Psoas muscle (tissue), 8 donors: ENCODE data around the gene APLP2. TPM values are rescaled to one million over a fixed set of nuclear protein-coding genes. Genes with fewer than 3 reads are reported as not detected.

Source experiments
- ATAC-seq, 4 donors: fragments of 200-7000 bp; cut with Tn5 transposase; one replicate each; pipeline ENCODE4 v1.9.1; 2020; ENCODE audit warnings: moderate library complexity in 3 of 4, mild to moderate bottlenecking in 2 of 4
- DNase-seq, 2 donors: peaks; one replicate each; pipeline ENCODE4 v3.0.0-alpha.2; 2020
- H3K27ac ChIP-seq: fragments of 200-600 bp; one replicate; pipeline ENCODE4 v1.8.0; 2022
- H3K27me3 ChIP-seq, 3 donors: fragments of 200-600 bp in 1 of 3; one replicate each; pipeline versions ENCODE4 v1.6.1 to v1.8.0; 2013 to 2022; ENCODE audit warnings: low read length in 2 of 3, mild to moderate bottlenecking in 2 of 3, moderate library complexity in 1 of 3; ENCODE audit not compliant: insufficient read depth in 3 of 3
- H3K36me3 ChIP-seq, 2 donors: fragments of 200-600 bp in 1 of 2; one replicate each; pipeline versions ENCODE4 v1.6.1 to v1.8.0; 2013 to 2022; ENCODE audit warnings: low read depth in 1 of 2, mild to moderate bottlenecking in 1 of 2, moderate library complexity in 1 of 2; ENCODE audit not compliant: insufficient read depth in 1 of 2
- H3K4me1 ChIP-seq: fragments of 200-600 bp; one replicate; pipeline ENCODE4 v1.8.0; 2022
- H3K4me3 ChIP-seq: fragments of 200-600 bp; one replicate; pipeline ENCODE4 v1.8.0; 2022; ENCODE audit warnings: mild to moderate bottlenecking
- H3K9me3 ChIP-seq: fragments of 200-600 bp; one replicate; pipeline ENCODE4 v1.8.0; 2022
- CTCF ChIP-seq: fragments of 200-600 bp; IDR thresholded peaks from one replicate; pipeline ENCODE4 v1.8.0; 2022; ENCODE audit warnings: antibody characterized with exemption
- WGBS, 3 donors: extraction: QIAGEN DNeasy Blood & Tissue Kit; methylation state at CpG; one replicate each; pipeline versions ENCODE4 v1.1.6 to v1.1.7; 2013; 5-methylcytosine and 5-hydroxymethylcytosine counted together
- intact Hi-C, 2 donors: fragments of 100-400 bp; cut with DNase I; formaldehyde crosslinking; loops; one replicate each; pipeline versions ENCODE4 v1.11.0 to v1.14.2; 2022
- polyA plus RNA-seq, 3 donors: library from polyadenylated mRNA; stranded (reverse); fragments of 200-250 nt; gene quantifications; one replicate each; pipeline ENCODE4 v1.2.3, GENCODE V29; 2013
- total RNA-seq, 4 donors: library from RNA; stranded (reverse); fragmentation: NEBNext Ultra II Directional in 2 of 4; extraction: Animal tissue kit (Norgen Biotek cat#: 25700) in 2 of 4; gene quantifications; one replicate each; pipeline versions ENCODE4 v1.2.1 to v1.2.4, GENCODE V29; 2021 to 2023
- donor health status: healthy with polysubstance abuse.
- donor health status: DM: no; HTN: no; CAD: no; lungs with moderate emphysema.
- donor health status: Bipolar disorder and iron deficiency.
- donor health status: healthy.
- donor health status: DM: yes; HTN: yes; CAD: no.
- donor health status: DM: no; HTN: no; CAD: no.
- donor health status: DM: no; HTN: no; CAD: no.
- donor health status: DM: yes; HTN: yes; CAD: no.

APLP2 gene
- total and polyA plus RNA-seq, 7 donors, result 37.8 to 96.7 (median 67.6) TPM

DNA sequence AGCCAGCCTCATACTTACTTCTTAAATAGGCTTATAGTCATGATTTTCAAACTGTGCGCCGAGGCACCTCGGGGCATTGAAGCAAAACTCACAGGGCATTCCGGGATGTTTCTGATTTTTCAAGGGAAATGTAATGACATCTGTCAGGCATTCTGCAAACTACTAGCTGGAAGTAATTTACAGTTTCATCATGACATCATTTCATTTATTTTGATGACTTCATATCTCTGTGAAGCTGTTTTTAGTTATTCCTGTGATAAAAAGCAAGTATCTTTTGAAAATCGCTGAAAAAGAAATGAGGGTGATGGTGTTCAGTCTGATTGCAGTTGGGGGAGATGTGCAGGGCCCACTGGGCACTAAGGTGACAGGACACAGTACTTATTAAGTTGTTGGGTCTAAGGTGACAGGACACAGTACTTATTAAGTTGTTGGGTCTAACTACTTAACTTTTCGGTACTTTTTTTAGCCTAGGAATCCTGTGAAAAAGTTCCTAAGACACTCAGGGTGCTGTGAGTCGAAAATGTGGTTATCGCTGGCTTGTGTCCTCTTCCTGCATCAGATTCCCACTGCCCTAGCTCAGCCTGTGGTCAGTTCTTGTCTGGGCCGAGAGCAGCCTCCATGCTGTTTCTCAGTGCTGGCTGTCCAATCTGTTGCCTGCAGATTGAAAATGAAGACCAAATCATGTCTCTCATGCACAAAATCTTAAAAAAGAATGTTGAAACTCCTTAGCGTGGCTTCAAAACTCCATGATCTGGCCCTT lies 42.6 kb downstream of the APLP2 start:
- H3K9me3 ChIP-seq, result no peaks in the 10 kb centered on the region
- peaks cover 10% of the 10 kb centered on the region for H3K4me1 ChIP-seq
- intact Hi-C loops, result no loop called here
- ATAC-seq (no peak), DNase-seq (no peak)
- no peak overlapping the region for H3K27ac ChIP-seq
- WGBS, 3 donors, result 93 to 95% (median 94%) methylated on average over 10 of the region's 10 CpGs
- peaks cover 5 to 40% of the 10 kb centered on the region in 2 donors for H3K36me3 ChIP-seq
- H3K27me3 ChIP-seq, result no peaks in the 10 kb centered on the region
- no peak for TF ChIP-seq CTCF
- H3K4me3 ChIP-seq, result no peak overlapping the region

GRCh38 chr11:130114281-130114680 lies 44.6 kb downstream of the APLP2 start:
- 92 to 94% (median 94%) methylated on average over 5 of the region's 5 CpGs for WGBS, 3 donors
- intact Hi-C loops, result no loop called here
- Histone ChIP-seq H3K27ac (no peak overlapping the region), H3K4me3 (no peak overlapping the region), H3K9me3 (no peaks in the 10 kb centered on the region), H3K36me3 (peaks cover 5 to 40% of the 10 kb centered on the region in 2 donors), H3K27me3 (no peaks in the 10 kb centered on the region), H3K4me1 (peaks cover 10% of the 10 kb centered on the region)
- DNase-seq, result no peak
- ATAC-seq, result no peak
- TF ChIP-seq CTCF, result no peak

DNA sequence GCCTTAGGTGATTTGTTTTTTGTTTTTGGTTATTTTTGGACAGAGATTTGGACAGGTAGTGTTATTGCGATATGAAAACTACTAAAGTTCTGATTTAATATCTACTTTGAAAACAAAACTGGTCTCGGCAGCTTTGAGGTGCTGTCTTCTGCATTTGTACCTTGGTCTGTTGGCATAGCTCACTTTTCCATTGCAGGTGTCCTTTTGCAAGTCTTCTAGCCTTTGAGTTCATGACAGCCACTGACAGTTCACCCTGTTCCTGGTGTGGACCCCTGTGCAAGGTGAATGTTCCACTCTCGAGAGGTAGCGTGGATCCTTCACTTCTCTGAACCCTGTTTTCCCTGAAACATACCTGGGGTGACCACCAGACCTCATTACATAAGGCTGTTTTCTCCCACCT lies 45.0 kb downstream of the APLP2 start:
- Histone ChIP-seq H3K4me1 (peaks cover 10% of the 10 kb centered on the region), H3K4me3 (no peak overlapping the region), H3K27me3 (no peaks in the 10 kb centered on the region), H3K9me3 (no peaks in the 10 kb centered on the region), H3K27ac (no peak overlapping the region), H3K36me3 (peaks cover 5 to 38% of the 10 kb centered on the region in 2 donors)
- DNase-seq (no peak), ATAC-seq (no peak)
- WGBS, 3 donors, result 88 to 98% (median 97%) methylated on average over 4 of the region's 4 CpGs
- TF ChIP-seq CTCF, result no peak
- intact Hi-C loops, result no loop called here

DNA sequence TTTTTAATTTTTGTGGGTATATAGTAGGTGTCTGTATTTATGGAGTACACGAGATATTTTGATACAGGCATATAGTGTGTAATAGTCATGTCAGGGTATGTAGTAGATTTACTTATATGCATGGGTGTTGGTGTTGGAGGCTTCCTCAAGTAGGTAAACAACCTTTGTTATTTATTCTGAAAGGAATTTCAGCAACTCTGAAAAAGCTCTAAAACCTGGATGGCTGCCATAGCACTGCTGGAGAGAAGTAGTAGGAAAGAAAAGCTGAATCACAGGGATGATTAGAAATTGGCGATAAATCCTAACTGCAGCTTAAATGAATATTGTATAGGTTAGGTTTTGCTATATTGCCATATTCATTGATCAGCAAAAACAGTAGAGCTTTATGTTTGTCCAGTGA lies 45.5 kb downstream of the APLP2 start:
- ATAC-seq (no peak), DNase-seq (no peak)
- TF ChIP-seq CTCF, result no peak
- WGBS, 3 donors, result 76 to 84% (median 79%) methylated on average over 2 of the region's 2 CpGs
- no peak overlapping the region for H3K4me3 ChIP-seq
- intact Hi-C loops, result no loop called here
- H3K27ac ChIP-seq, result no peak overlapping the region
- no peaks in the 10 kb centered on the region for H3K9me3 ChIP-seq
- no peaks in the 10 kb centered on the region for H3K27me3 ChIP-seq
- H3K36me3 ChIP-seq, result peaks cover 5 to 33% of the 10 kb centered on the region in 2 donors
- peaks cover 10% of the 10 kb centered on the region for H3K4me1 ChIP-seq

GRCh38 chr11:130118165-130118564 lies 48.5 kb downstream of the APLP2 start:
- TF ChIP-seq CTCF, result no peak
- no peak for ATAC-seq
- 84 to 96% (median 89%) methylated on average over 2 of the region's 2 CpGs for WGBS, 3 donors
- H3K4me1 ChIP-seq, result peaks cover 10% of the 10 kb centered on the region
- H3K27me3 ChIP-seq, result no peaks in the 10 kb centered on the region
- H3K36me3 ChIP-seq, result peaks cover 6 to 18% of the 10 kb centered on the region in 2 donors
- H3K27ac ChIP-seq, result no peak overlapping the region
- H3K9me3 ChIP-seq, result no peaks in the 10 kb centered on the region
- no peak for DNase-seq
- intact Hi-C loops, result no loop called here
- H3K4me3 ChIP-seq, result no peak overlapping the region
